WTC11 (cell line): ENCODE measurements around the gene WNK1. TPM values are rescaled to one million over a fixed set of nuclear protein-coding genes. Genes with fewer than 3 reads are reported as not detected.
A peak's percentile ranks its signal among the peaks of the same experiment; 100 is the strongest.

Experiments
- ATAC-seq: fragments of 200-7000 bp; cut with Tn5 transposase; 2 replicates; pipeline ENCODE4 v1.10.0; 2021; ENCODE audit warnings: mild to moderate bottlenecking, moderate library complexity
- CTCF ChIA-PET: fragments of 300-600 bp; sonication (Branson Sonifier 250); formaldehyde crosslinking; loops from one replicate; lab custom pipeline; 2021; ENCODE audit warnings: antibody characterized with exemption; lab: Charles Lee
- POLR2A ChIA-PET: fragments of 350-600 bp; sonication (Branson Sonifier 250); formaldehyde crosslinking; loops from one replicate; lab custom pipeline; 2021; ENCODE audit warnings: antibody characterized with exemption; lab: Charles Lee
- DNase-seq: peaks from one replicate; pipeline ENCODE4 v3.0.0; 2021; ENCODE audit warnings: low spot score
- H3K27ac Mint-ChIP-seq: 2 replicates; pipeline ENCODE4 v1.8.0; 2021; ENCODE audit warnings: mixed read lengths
- H3K27me3 Mint-ChIP-seq: 2 replicates; pipeline ENCODE4 v1.8.0; 2021; ENCODE audit warnings: low read depth, mild to moderate bottlenecking, moderate library complexity, mixed read lengths
- H3K36me3 Mint-ChIP-seq: 2 replicates; pipeline ENCODE4 v1.8.0; 2021; ENCODE audit warnings: mixed read lengths
- H3K4me1 Mint-ChIP-seq: 2 replicates; pipeline ENCODE4 v1.8.0; 2022; ENCODE audit warnings: mixed read lengths
- H3K4me3 Mint-ChIP-seq: 2 replicates; pipeline ENCODE4 v1.8.0; 2021; ENCODE audit warnings: mild to moderate bottlenecking, moderate library complexity, mixed read lengths
- H3K9me3 Mint-ChIP-seq: 2 replicates; pipeline ENCODE4 v1.8.0; 2021; ENCODE audit warnings: mixed read lengths
- ARID4B ChIP-seq: sonication (generic); formaldehyde crosslinking; IDR thresholded peaks from 2 replicates; pipeline ENCODE4 v1.8.0; 2023; ENCODE audit warnings: missing genetic modification reagents, mild to moderate bottlenecking, borderline replicate concordance
- ATF1 ChIP-seq: sonication (generic); formaldehyde crosslinking; IDR thresholded peaks from 2 replicates; pipeline ENCODE4 v1.8.1; 2023; ENCODE audit warnings: mild to moderate bottlenecking, moderate library complexity, missing genetic modification reagents
- CREM ChIP-seq: sonication (generic); formaldehyde crosslinking; IDR thresholded peaks from 2 replicates; pipeline ENCODE4 v1.8.1; 2022; ENCODE audit warnings: mild to moderate bottlenecking, missing genetic modification reagents, moderate library complexity
- MXD4 ChIP-seq: fragments of 250-450 bp; sonication (Bioruptor Pico); IDR thresholded peaks from 2 replicates; pipeline ENCODE4 v1.8.0; 2021; ENCODE audit warnings: mild to moderate bottlenecking, moderate library complexity, borderline replicate concordance
- NFYB ChIP-seq: sonication (generic); formaldehyde crosslinking; conservative IDR thresholded peaks from 2 replicates; pipeline ENCODE4 v1.8.0; 2022; ENCODE audit warnings: low read depth, missing genetic modification reagents
- SMAD4 ChIP-seq: sonication (generic); formaldehyde crosslinking; IDR thresholded peaks from 2 replicates; pipeline ENCODE4 v1.8.0; 2022; ENCODE audit warnings: mild to moderate bottlenecking, missing genetic modification reagents
- SOX15 ChIP-seq: fragments of 250-450 bp; sonication (Bioruptor Pico); IDR thresholded peaks from 2 replicates; pipeline ENCODE4 v1.9.0; 2021; ENCODE audit warnings: mild to moderate bottlenecking
- TCF7 ChIP-seq: sonication (generic); formaldehyde crosslinking; IDR thresholded peaks from 2 replicates; pipeline ENCODE4 v1.8.0; 2022; ENCODE audit warnings: mild to moderate bottlenecking, low read depth, missing genetic modification reagents, moderate library complexity
- TEAD1 ChIP-seq: sonication (generic); formaldehyde crosslinking; IDR thresholded peaks from 2 replicates; pipeline ENCODE4 v1.8.0; 2022; ENCODE audit warnings: mild to moderate bottlenecking, missing genetic modification reagents
- USF1 ChIP-seq: sonication (generic); formaldehyde crosslinking; IDR thresholded peaks from 2 replicates; pipeline ENCODE4 v1.8.0; 2022; ENCODE audit warnings: mild to moderate bottlenecking, missing genetic modification reagents
- ZNF219 ChIP-seq: sonication (generic); formaldehyde crosslinking; IDR thresholded peaks from 2 replicates; pipeline ENCODE4 v1.8.0; 2023; ENCODE audit warnings: missing genetic modification reagents, mild to moderate bottlenecking, borderline replicate concordance
- ZNF232 ChIP-seq: sonication (generic); formaldehyde crosslinking; IDR thresholded peaks from 2 replicates; pipeline ENCODE4 v1.8.0; 2022; ENCODE audit warnings: mild to moderate bottlenecking, missing genetic modification reagents
- ZNF416 ChIP-seq: fragments of 250-450 bp; sonication (Bioruptor Pico); IDR thresholded peaks from 2 replicates; pipeline ENCODE4 v1.9.0; 2021; ENCODE audit warnings: mild to moderate bottlenecking, inconsistent platforms
- ZNF512 ChIP-seq: sonication (generic); formaldehyde crosslinking; IDR thresholded peaks from 2 replicates; pipeline ENCODE4 v1.8.1; 2022; ENCODE audit warnings: missing genetic modification reagents, borderline replicate concordance
- total RNA-seq: library from RNA; stranded (reverse); gene quantifications from 3 replicates; pipeline ENCODE4 v1.2.3, GENCODE V29; 2021
- TF ChIP-seq, protein P1 (sequence below): sonication (generic); formaldehyde crosslinking; IDR thresholded peaks from 2 replicates; pipeline ENCODE4 v1.8.1; 2023; ENCODE audit warnings: mild to moderate bottlenecking, missing genetic modification reagents, moderate library complexity
- TF ChIP-seq, protein P2 (sequence below): sonication (generic); formaldehyde crosslinking; IDR thresholded peaks from 2 replicates; pipeline ENCODE4 v1.8.1; 2022; ENCODE audit warnings: low read depth, mild to moderate bottlenecking, moderate library complexity, missing genetic modification reagents, borderline replicate concordance

Gene WNK1
- total RNA-seq, 1 experiment from 2014 or later = 118 TPM

- peaks cover 52% of the 10 kb centered on the region for H3K4me1 Mint-ChIP-seq
- ChIA-PET POLR2A (no interaction called here), CTCF (interaction anchor here (0.7 to 1.0 kb wide), 3 partner anchors 11 to 148 kb away, joined by 3 to 4 read pairs (median 3); no protein-coding TSS in a partner anchor)
- TF ChIP-seq TCF7 (CRISPR knock-in tag) (no peak), TEAD1 (CRISPR knock-in tag) (no peak), SMAD4 (CRISPR knock-in tag) (no peak), SOX15 (no peak), MXD4 (CRISPR knock-in tag) (no peak), ZNF219 (CRISPR knock-in tag) (no peak), ARID4B (CRISPR knock-in tag) (no peak), ATF1 (CRISPR knock-in tag) (no peak), ZNF512 (CRISPR knock-in tag) (no peak), ZNF416 (CRISPR knock-in tag) (no peak), ZNF232 (no peak), NFYB (no peak), USF1 (no peak), CREM (no peak)
- TF ChIP-seq, protein P1, sequence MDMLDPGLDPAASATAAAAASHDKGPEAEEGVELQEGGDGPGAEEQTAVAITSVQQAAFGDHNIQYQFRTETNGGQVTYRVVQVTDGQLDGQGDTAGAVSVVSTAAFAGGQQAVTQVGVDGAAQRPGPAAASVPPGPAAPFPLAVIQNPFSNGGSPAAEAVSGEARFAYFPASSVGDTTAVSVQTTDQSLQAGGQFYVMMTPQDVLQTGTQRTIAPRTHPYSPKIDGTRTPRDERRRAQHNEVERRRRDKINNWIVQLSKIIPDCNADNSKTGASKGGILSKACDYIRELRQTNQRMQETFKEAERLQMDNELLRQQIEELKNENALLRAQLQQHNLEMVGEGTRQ = no peak
- TF ChIP-seq, protein P2, sequence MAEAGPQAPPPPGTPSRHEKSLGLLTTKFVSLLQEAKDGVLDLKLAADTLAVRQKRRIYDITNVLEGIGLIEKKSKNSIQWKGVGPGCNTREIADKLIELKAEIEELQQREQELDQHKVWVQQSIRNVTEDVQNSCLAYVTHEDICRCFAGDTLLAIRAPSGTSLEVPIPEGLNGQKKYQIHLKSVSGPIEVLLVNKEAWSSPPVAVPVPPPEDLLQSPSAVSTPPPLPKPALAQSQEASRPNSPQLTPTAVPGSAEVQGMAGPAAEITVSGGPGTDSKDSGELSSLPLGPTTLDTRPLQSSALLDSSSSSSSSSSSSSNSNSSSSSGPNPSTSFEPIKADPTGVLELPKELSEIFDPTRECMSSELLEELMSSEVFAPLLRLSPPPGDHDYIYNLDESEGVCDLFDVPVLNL (CRISPR knock-in tag) = no peak
- peak overlapping the region; percentile 11; the same call in 1 of the 2 replicates for H3K27ac Mint-ChIP-seq
- no peaks in the 10 kb centered on the region for H3K27me3 Mint-ChIP-seq
- no peak overlapping the region for H3K4me3 Mint-ChIP-seq
- ATAC-seq (no peak), DNase-seq (no peak)
- 0 out of 2 replicates have a peak, but pooled peaks cover 3% of the 10 kb centered on the region for H3K9me3 Mint-ChIP-seq
- no peaks in the 10 kb centered on the region for H3K36me3 Mint-ChIP-seq
These were observed 32.0 kb upstream of the WNK1 start for GRCh38 chr12:720231-720941.
